ENCODE results near the gene OGFR.

GRCh38 chr20:62850333-62850974 is 45.8 kb downstream of the OGFR start:
- TF ChIP-seq CTCF (IDR thresholded peaks at IDR 0.05) (no peak), POLR2A (IDR thresholded peaks at IDR 0.05) (no peak)

Measured in adrenal gland (tissue), 5 donors.